GM23248 (cell line): Measurements from ENCODE around the gene ACOT7.

ENCODE experiments used
- EZH2 ChIP-seq: fragments of 200-600 bp; sonication (generic); IDR thresholded peaks from 2 replicates; pipeline ENCODE4 v1.6.1; 2018; ENCODE audit warnings: antibody characterized with exemption, mild to moderate bottlenecking; ENCODE audit not compliant: insufficient read depth, poor library complexity, severe bottlenecking
- EZH2phosphoT487 ChIP-seq: fragments of 200-600 bp; sonication (generic); IDR thresholded peaks from 2 replicates; pipeline ENCODE4 v1.6.1; 2018; ENCODE audit warnings: antibody characterized with exemption, moderate library complexity, mild to moderate bottlenecking, low read depth; ENCODE audit not compliant: insufficient read depth

- TF ChIP-seq EZH2, result no peak
- no peak for TF ChIP-seq EZH2phosphoT487
Observed at GRCh38 chr1:6392809-6393399, 663 bp downstream of the ACOT7 start.
